Activated CD8-positive, alpha-beta T cell treated with anti-CD3 and anti-CD28 coated beads, Interleukin-2, amount 10 ng/mL, durations not matched to agents 7 days and 5 days (primary cell): ENCODE data around the gene DOLPP1. TPM values are rescaled to one million over a fixed set of nuclear protein-coding genes. Genes with fewer than 3 reads are reported as not detected.

Experiments
- total RNA-seq, 2 experiments: library from RNA; stranded (reverse); gene quantifications; one replicate each; pipeline ENCODE4 v1.2.3, GENCODE V29; 2021

The DOLPP1 gene
- total RNA-seq, 2 experiments from 2014 or later, result 15.9 to 18.8 TPM

Other genes starting within 250 kb of the DOLPP1 start
- 10 to 100 TPM; 12.6 to 13.0 TPM for gene KYAT1, start 199.2 kb upstream of the DOLPP1 start, total RNA-seq
- gene LRRC8A, start 199.0 kb upstream of the DOLPP1 start, total RNA-seq, result 10 to 100 TPM; 26.1 to 27.2 TPM
- under 1 TPM; 0.55 to 0.68 TPM for gene PHYHD1, start 160.1 kb upstream of the DOLPP1 start, total RNA-seq
- 1 to 10 TPM; 7.9 to 8.7 TPM for gene DOLK, start 133.5 kb upstream of the DOLPP1 start, total RNA-seq
- 10 to 100 TPM; 83.8 to 85.2 TPM for gene NUP188, start 133.4 kb upstream of the DOLPP1 start, total RNA-seq
- 100 to 1,000 TPM; 107 to 109 TPM for gene SH3GLB2, start 52.8 kb upstream of the DOLPP1 start, total RNA-seq
- 10 to 100 TPM; 38.3 to 45.6 TPM for gene MIGA2, start 44.5 kb upstream of the DOLPP1 start, total RNA-seq
- 10 to 100 TPM; 21.9 to 22.2 TPM for gene CRAT, start 29.7 kb downstream of the DOLPP1 start, total RNA-seq
- 100 to 1,000 TPM; 114 to 125 TPM for gene PTPA, start 30.3 kb downstream of the DOLPP1 start, total RNA-seq
- 1 to 10 TPM; 6.0 to 6.1 TPM for gene IER5L, start 97.2 kb downstream of the DOLPP1 start, total RNA-seq